IPS-NIHi11 (cell line): ENCODE data around the gene PLCB1.
"Not testable (repeated sequence)": the region's sequence is repeated elsewhere in the genome, so short reads cannot be mapped to it uniquely, and the experiment has no call there.

ENCODE experiments used
- DNase-seq: peaks from one replicate; pipeline ENCODE4 v3.0.0; 2012; ENCODE audit warnings: mixed read lengths, low spot score

PLCB1 gene

GRCh38 chr20:8369311-8369710 is 237.2 kb downstream of the PLCB1 start:
- DNase-seq, result no peak

GRCh38 chr20:8370774-8371173 is 238.7 kb downstream of the PLCB1 start:
- no peak for DNase-seq

GRCh38 chr20:8372824-8373380 is 240.8 kb downstream of the PLCB1 start:
- no peak for DNase-seq

GRCh38 chr20:8373579-8373978 is 241.5 kb downstream of the PLCB1 start:
- DNase-seq, result no peak

DNA sequence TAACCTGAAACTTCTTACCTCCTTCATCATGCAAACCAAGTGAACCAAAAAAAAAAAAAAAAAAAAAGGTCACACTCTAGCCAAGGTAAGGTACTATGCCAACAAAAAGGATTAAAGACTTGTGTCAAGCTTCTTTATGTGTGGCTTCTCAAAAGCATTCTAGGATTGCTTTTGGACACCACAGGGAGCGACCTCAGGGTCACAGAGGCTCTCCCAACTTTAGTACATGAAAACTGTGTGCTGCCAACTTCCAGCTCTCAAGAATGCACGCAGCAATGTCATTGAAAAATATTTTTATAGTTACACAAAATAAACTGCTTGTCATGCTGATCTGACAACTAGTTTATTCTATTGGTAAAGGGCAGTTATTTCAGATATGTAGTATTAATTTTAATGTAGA is 243.8 kb downstream of the PLCB1 start:
- DNase-seq, result no peak

DNA sequence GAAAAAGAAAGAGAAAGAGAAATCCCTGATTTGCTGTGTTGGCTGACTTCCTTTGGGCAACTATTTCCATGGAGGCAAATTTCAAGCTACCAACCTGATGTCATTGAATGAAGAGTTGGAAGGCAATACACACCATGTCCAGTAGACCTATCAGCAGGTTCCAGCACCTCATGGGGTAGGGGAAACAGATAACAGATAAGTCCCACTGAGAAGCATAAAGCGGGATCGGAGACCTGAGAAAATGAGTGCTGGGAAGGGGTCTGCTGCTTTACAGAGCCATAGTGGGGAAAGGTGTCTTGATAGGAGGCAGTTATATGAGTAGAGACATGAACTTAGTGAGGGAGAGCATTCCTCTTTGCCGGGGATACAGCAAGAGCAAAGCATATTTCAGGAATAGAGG is 244.9 kb downstream of the PLCB1 start:
- no peak for DNase-seq

DNA sequence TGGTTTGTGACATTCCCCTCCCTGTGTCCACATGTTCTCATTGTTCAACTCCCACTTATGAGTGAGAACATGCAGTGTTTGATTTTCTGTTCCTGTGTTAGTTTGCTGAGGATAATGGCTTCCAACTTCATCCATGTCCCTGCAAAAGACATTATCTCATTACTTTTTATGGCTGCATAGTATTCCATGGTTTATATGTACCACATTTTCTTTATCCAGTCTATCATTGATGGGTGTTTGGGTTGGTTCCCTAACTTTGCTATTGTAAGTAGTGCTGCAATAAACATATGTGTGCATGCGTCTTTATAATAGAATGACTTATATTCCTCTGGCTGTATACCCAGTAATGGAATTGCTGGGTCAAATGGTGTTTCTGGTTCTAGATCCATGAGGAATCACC is 247.1 kb downstream of the PLCB1 start:
- not testable (repeated sequence) for DNase-seq

- DNase-seq, result peak; percentile 9
Measured at GRCh38 chr20:8385247-8385646, 253.2 kb downstream of the PLCB1 start.

GRCh38 chr20:8386991-8387390 is 254.9 kb downstream of the PLCB1 start:
- no peak for DNase-seq

GRCh38 chr20:8388141-8388540 is 256.1 kb downstream of the PLCB1 start:
- no peak for DNase-seq

- no peak for DNase-seq
Measured at GRCh38 chr20:8388707-8389106, 256.6 kb downstream of the PLCB1 start.

DNA sequence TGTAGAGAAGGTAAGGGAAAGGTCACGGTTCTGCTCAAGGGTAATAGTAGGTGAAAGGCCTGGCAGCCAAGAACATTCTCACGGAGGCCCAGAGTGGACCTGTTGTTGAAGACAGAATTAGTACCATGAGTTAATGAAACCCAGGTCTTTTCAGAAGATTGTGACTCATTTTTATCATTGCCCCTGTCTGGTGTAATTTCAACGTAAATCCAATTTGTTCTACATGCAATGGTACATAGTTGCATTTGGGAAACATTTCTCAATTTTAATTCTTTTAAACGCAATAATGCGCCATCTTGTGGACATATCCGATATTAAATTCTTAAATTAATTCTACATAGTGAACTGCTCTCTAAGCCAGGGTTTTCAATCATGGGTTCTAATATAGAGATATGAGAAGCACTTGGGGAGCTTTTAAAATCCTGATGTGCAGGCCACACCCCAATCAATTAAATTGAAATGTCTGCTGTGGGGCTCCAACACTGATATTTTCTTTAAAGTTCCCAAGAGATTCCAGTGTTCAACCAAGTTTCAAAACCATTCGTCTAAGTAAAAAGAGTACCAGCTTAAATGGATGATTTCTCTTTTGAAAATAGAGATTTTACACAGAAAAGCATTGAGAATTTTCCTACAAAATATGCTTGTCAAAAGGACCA is 257.4 kb downstream of the PLCB1 start:
- DNase-seq, result peak; percentile 26

DNA sequence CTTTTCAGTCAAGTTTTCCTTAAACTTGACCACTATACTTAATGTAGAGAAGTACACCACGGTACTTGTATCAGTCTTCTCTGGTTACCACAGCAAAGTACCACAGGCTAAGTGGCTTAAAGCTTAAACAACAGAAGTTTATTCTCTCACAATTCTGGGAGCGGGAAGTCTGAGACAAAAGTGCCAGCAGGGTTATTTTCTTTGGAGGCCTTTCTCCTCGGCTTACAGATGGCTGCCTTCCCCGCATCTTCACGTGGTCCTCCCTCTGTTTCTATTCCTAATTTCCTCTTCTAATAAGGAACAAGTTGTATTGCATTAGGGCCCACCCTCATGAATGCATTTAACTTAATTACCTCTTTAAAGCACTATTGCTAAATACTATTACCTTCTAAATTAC is 258.0 kb downstream of the PLCB1 start:
- DNase-seq, result no peak

DNA sequence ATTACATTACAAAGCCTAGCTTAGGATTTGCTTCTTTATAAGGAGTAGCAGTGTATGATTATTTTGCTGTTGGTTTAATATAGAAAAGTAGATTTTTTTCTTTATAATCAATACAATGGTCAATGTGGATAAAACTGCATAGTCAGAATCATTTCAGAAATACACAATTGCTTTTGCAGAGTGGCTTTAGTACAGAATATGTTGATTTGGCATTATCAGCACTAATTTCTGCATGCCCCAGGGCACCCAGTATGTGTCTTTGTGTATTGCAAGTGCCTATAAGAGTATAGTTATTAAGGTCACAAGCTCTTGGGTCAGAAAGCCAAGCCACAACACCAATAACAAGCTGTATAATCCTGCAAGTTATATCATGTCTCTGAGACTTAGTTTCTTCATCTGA is 258.4 kb downstream of the PLCB1 start:
- DNase-seq, result no peak

- no peak for DNase-seq
Measured at GRCh38 chr20:8393381-8393780, 261.3 kb downstream of the PLCB1 start.

DNA sequence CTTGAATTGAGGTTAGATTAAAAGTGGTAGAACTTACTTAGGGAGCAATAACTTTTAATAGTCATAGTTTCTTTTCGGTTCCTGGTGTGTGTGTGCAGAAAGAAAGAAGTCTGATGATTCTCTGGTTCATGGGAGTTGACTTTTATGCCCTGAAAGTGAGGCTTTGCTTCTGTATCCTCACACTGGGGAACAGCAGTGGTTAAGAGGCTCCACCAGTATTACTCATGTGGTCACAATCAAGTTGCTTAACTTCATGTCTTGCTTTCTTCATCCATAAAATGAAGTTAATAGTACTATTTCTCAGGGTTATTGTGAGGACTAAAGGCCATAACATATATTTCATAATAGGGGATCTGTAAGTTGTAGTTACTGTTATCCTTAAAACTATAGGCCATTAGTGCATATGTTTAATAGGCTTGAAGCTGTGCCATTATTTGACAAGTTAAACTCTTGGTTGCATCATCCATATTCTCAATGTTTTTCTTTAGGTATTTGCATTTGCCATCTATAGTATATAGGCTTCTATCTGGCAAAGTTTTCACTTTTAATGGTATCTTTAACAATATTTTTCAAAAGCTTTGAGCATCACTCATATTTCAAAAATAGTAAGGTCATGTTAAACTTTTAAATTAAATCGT is 262.4 kb downstream of the PLCB1 start:
- DNase-seq, result no peak

DNA sequence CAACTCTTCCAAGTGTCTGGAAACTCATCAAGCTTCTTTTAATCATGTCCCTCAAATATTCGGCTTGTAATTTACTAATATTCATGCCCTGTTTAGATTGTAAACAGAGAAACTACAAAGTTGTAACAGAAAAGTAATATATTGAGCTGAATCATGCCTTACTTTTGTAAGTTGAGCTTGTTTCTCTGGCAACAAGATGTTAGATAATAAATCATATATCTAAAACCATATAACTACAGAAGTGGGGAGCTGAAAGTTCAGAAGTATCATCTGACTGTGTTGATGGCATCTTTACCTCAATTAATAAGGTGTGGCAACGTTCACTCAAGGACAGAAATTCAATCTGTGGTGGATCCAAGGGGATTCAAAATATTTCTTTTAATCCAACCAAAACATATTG is 263.9 kb downstream of the PLCB1 start:
- DNase-seq, result no peak

- no peak for DNase-seq
Measured at GRCh38 chr20:8398263-8399051, 266.4 kb downstream of the PLCB1 start.

GRCh38 chr20:8399947-8400346 is 267.9 kb downstream of the PLCB1 start:
- DNase-seq, result no peak

- DNase-seq, result no peak
Measured at GRCh38 chr20:8400486-8400885, 268.4 kb downstream of the PLCB1 start.

- DNase-seq, result no peak
Measured at GRCh38 chr20:8401556-8401955, 269.5 kb downstream of the PLCB1 start.

- DNase-seq, result no peak
Measured at GRCh38 chr20:8402798-8403197, 270.7 kb downstream of the PLCB1 start.
